ENCODE data around the gene SYNDIG1. TPM values are rescaled to one million over a fixed set of nuclear protein-coding genes. Genes with fewer than 3 reads are reported as not detected.

The SYNDIG1 gene
- total and polyA plus RNA-seq, 2 experiments from 2014 or later, result 1.7 to 2.4 TPM

DNA sequence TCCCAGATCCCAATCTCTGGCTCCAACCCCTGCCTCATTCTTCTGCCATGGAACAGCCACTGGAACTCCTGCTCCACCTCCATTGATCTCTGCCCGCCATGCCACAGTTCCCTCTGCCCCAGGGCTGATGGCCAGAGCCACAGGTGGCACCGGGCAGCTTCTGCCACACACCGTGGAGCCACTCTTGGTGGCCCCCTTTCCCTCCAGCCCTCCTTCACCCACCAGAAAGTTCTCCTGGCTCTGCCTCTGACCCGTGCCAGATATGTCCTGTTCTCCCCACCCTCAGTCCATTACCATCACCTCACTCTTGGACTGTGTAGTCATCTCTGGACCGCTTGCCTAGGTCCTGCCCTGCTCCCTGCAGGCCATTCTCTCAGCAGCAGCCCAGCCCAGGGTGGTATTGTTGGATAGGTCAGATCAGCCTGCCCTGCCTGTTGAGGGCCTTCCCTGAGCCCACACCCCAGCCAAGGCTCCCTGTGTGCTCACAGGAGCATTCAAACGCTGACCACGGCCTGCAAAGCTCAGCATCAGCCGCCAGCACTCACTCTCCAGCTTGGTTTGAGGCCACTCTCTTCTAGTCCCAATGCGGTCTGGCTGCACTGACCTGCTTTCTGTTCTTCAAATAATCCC lies 16.8 kb upstream of the SYNDIG1 start:
- H3K4me1 ChIP-seq (ENCODE audit: low read depth), result no peaks in the 10 kb centered on the region
- H3K27ac ChIP-seq, result no peak overlapping the region
- H3K9me3 ChIP-seq (ENCODE audit: low read depth), result no peaks in the 10 kb centered on the region
- peaks cover 18% of the 10 kb centered on the region for H3K27me3 ChIP-seq
- TF ChIP-seq, protein P1, sequence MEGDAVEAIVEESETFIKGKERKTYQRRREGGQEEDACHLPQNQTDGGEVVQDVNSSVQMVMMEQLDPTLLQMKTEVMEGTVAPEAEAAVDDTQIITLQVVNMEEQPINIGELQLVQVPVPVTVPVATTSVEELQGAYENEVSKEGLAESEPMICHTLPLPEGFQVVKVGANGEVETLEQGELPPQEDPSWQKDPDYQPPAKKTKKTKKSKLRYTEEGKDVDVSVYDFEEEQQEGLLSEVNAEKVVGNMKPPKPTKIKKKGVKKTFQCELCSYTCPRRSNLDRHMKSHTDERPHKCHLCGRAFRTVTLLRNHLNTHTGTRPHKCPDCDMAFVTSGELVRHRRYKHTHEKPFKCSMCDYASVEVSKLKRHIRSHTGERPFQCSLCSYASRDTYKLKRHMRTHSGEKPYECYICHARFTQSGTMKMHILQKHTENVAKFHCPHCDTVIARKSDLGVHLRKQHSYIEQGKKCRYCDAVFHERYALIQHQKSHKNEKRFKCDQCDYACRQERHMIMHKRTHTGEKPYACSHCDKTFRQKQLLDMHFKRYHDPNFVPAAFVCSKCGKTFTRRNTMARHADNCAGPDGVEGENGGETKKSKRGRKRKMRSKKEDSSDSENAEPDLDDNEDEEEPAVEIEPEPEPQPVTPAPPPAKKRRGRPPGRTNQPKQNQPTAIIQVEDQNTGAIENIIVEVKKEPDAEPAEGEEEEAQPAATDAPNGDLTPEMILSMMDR (IDR thresholded peaks at IDR 0.05; ENCODE audit: low read depth, low read length), result no peak
- no peak overlapping the region for H3K4me3 ChIP-seq
- DNase-seq (ENCODE audit: low read depth in 1 of 2, low spot score in 1 of 2), result no peak
- H3K36me3 ChIP-seq, result no peaks in the 10 kb centered on the region

DNA sequence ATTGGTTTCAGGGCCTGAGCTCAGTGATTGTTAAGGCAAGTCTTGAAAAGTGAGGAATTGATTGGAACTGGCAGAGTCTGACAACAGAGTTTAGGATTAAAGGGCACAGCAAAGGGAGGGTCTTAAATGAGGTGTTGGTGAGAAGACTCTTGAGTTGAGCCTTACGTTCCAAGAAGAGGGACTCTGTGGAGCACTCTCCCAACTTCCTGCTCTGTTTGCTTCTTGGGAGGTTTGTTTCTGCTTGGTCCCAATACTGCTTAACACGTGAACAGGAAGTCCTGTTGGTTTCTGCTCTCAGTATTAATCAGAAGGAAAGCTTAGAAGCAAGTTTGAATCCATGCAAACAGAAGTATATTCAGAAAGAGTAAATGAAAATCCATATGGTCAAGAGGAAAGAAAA lies 15.6 kb upstream of the SYNDIG1 start:
- TF ChIP-seq, protein P1 (IDR thresholded peaks at IDR 0.05; ENCODE audit: low read depth, low read length), result no peak
- H3K27me3 ChIP-seq, result peaks cover 30% of the 10 kb centered on the region
- H3K4me1 ChIP-seq (ENCODE audit: low read depth), result no peaks in the 10 kb centered on the region
- no peak overlapping the region for H3K27ac ChIP-seq
- no peaks in the 10 kb centered on the region for H3K9me3 ChIP-seq (ENCODE audit: low read depth)
- H3K36me3 ChIP-seq, result no peaks in the 10 kb centered on the region
- no peak overlapping the region for H3K4me3 ChIP-seq
- DNase-seq (ENCODE audit: low read depth in 1 of 2, low spot score in 1 of 2), result no peak

DNA sequence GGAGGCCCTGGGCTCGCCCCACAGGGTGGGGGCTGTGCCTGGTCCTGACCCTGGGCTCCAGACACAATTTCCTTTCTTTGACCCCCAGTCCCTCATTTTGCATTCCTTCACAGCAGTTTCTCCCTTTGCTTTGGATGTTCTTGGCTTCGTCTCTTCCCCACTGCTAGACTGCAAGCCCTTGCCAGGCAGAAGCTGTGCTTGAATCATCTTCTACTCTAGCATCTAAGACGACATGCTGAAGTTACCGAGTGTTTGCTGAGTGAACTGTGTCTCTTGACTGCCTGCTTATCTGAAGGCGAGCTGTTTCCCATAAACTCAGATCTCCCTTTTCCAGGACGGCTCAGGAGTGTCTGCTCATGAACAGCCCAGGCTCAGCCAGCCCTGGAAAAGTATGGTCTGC lies 14.3 kb upstream of the SYNDIG1 start:
- no peak overlapping the region for H3K27ac ChIP-seq
- no peak overlapping the region for H3K4me3 ChIP-seq
- TF ChIP-seq, protein P1 (IDR thresholded peaks at IDR 0.05; ENCODE audit: low read depth, low read length), result no peak

DNA sequence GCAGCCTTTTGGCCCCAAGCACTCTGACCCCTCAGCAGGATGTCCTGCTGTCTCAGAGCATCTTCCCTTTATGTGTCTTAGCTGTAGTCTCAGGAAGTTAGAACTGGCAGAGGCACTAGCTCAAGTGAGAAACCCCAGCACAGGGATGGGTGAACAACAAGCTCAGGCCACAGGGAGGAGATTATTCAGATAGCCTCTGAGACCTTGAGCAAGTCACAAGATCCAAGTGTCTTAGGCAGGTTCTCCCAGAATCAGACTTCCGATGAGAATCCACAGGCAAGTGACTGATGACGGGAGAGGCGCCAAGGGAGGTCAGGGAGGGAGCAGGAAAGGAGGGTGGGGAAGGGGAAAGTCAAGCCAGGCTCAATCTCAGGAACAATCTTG lies 13.0 kb upstream of the SYNDIG1 start:
- Histone ChIP-seq H3K4me3 (no peak overlapping the region), H3K27me3 (peaks cover 39% of the 10 kb centered on the region), H3K27ac (no peak overlapping the region), H3K36me3 (no peaks in the 10 kb centered on the region), H3K4me1 (ENCODE audit: low read depth) (no peaks in the 10 kb centered on the region), H3K9me3 (ENCODE audit: low read depth) (no peaks in the 10 kb centered on the region)
- no peak for DNase-seq (ENCODE audit: low read depth in 1 of 2, low spot score in 1 of 2)
- TF ChIP-seq, protein P1 (IDR thresholded peaks at IDR 0.05; ENCODE audit: low read depth, low read length), result no peak

More for the DNA sequence above, 14.3 kb upstream of the SYNDIG1 start:
- no peak for DNase-seq (ENCODE audit: low read depth in 1 of 2, low spot score in 1 of 2)
- Histone ChIP-seq H3K27me3 (peaks cover 39% of the 10 kb centered on the region), H3K4me1 (ENCODE audit: low read depth) (no peaks in the 10 kb centered on the region), H3K9me3 (ENCODE audit: low read depth) (no peaks in the 10 kb centered on the region), H3K36me3 (no peaks in the 10 kb centered on the region)

DNA sequence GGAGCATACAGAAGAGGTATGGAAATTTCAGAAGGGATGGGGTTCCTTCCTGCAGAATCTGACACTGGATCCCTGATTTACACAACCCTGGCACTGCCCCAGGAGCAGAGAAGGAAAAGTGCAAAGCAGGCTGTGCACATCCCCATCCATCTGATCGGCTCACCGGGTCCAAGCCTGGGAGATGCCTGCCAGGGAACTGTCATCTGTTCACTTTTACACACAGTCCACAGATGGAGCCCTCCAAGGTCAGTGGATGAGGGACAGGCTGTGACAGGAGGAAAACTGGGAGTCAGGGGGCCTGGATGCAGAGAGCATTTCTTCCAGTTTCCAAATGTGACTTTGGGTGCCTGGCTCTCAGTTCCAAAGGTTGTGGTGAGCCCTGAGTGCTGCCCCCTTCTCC lies 11.0 kb upstream of the SYNDIG1 start:
- H3K4me3 ChIP-seq, result no peak overlapping the region
- no peak overlapping the region for H3K27ac ChIP-seq
- H3K36me3 ChIP-seq, result no peaks in the 10 kb centered on the region
- DNase-seq (ENCODE audit: low read depth in 1 of 2, low spot score in 1 of 2), result no peak
- H3K27me3 ChIP-seq, result peaks cover 35% of the 10 kb centered on the region
- no peaks in the 10 kb centered on the region for H3K9me3 ChIP-seq (ENCODE audit: low read depth)
- TF ChIP-seq, protein P1 (IDR thresholded peaks at IDR 0.05; ENCODE audit: low read depth, low read length), result no peak
- no peaks in the 10 kb centered on the region for H3K4me1 ChIP-seq (ENCODE audit: low read depth)

Data from cardiac muscle cell (in vitro differentiated cells and primary cell).